Stomach (tissue), 9 donors: ENCODE results near the gene FAM83F. TPM values are rescaled to one million over a fixed set of nuclear protein-coding genes. Genes with fewer than 3 reads are reported as not detected.

Source experiments
- DNase-seq, 2 donors: peaks; one replicate each; pipeline versions ENCODE4 v3.0.0 to v3.0.0-alpha.2; 2013 to 2019
- H3K27ac ChIP-seq, 5 donors: fragments of 200-600 bp in 4 of 5; sonication (generic) in 4 of 5; one replicate each; pipeline ENCODE4 v1.5.1; 2013 to 2019; ENCODE audit warnings: mild to moderate bottlenecking in 1 of 5, moderate library complexity in 1 of 5
- H3K27me3 ChIP-seq, 3 donors: fragments of 200-600 bp; sonication (generic); one replicate each; pipeline ENCODE4 v1.5.1; 2017 to 2019; ENCODE audit warnings: mixed run types in 1 of 3
- H3K36me3 ChIP-seq, 4 donors: fragments of 200-600 bp; sonication (generic); 1 replicate in 3 of 4; 2 replicates in 1 of 4; pipeline ENCODE4 v1.5.1; 2016 to 2019
- H3K4me1 ChIP-seq, 4 donors: fragments of 200-600 bp; sonication (generic); one replicate each; pipeline ENCODE4 v1.5.1; 2016 to 2019
- H3K4me3 ChIP-seq, 4 donors: fragments of 200-600 bp; sonication (generic) in 3 of 4; one replicate each; pipeline ENCODE4 v1.5.1; 2016 to 2019; ENCODE audit warnings: mild to moderate bottlenecking in 1 of 4
- H3K9me3 ChIP-seq, 4 donors: fragments of 200-600 bp; sonication (generic); one replicate each; pipeline ENCODE4 v1.5.1; 2016 to 2019
- CTCF ChIP-seq, 7 experiments: fragments of 450-650 bp in 4 of 7; fragments of 200-600 bp in 3 of 7; sonication (generic) in 3 of 7; IDR thresholded peaks; one replicate each; pipeline ENCODE4 v1.5.1; 2016 to 2019; ENCODE audit warnings: antibody characterized with exemption in 7 of 7, control low read depth in 2 of 7, mild to moderate bottlenecking in 1 of 7
- EP300 ChIP-seq: sonication (generic); formaldehyde crosslinking; IDR thresholded peaks from one replicate; pipeline ENCODE4 v1.6.1; 2017; ENCODE audit warnings: antibody characterized with exemption
- POLR2A ChIP-seq, 4 donors: fragments of 450-650 bp; IDR thresholded peaks; one replicate each; pipeline ENCODE4 v1.6.1; 2016; ENCODE audit warnings: antibody characterized with exemption in 4 of 4, control low read depth in 2 of 4, mild to moderate bottlenecking in 1 of 4, moderate library complexity in 1 of 4
- POLR2AphosphoS5 ChIP-seq, 3 donors: sonication (generic); formaldehyde crosslinking; IDR thresholded peaks; one replicate each; pipeline ENCODE4 v1.6.1; 2016; ENCODE audit warnings: antibody characterized with exemption in 3 of 3
- WGBS, 5 donors: extraction: QIAGEN DNeasy Blood & Tissue Kit in 3 of 5; methylation state at CpG; one replicate each; pipeline versions ENCODE4 v1.1.5 to v1.1.7; 2013 to 2018; 5-methylcytosine and 5-hydroxymethylcytosine counted together
- intact Hi-C: fragments of 100-400 bp; cut with DNase I; formaldehyde crosslinking; loops from one replicate; pipeline ENCODE4 v1.15.1; 2023; ENCODE audit warnings: low total_unique reads
- polyA plus RNA-seq, 3 donors: library from polyadenylated mRNA; stranded (reverse); fragments of 200-250 nt; gene quantifications; one replicate each; pipeline ENCODE4 v1.2.3, GENCODE V29; 2013
- total RNA-seq, 5 donors: library from RNA; depleted of rRNA; stranded (reverse); fragments of >200 nt; gene quantifications; one replicate each; pipeline versions ENCODE4 v1.1.0 to v1.2.3, GENCODE V29; 2014 to 2016
- donor health status: healthy with polysubstance abuse.
- donor health status: Bipolar disorder and iron deficiency.
- donor health status: healthy.

FAM83F gene
- total and polyA plus RNA-seq, 8 donors = under 0.01 to 17.4 (median 7.6) TPM

GRCh38 chr22:39960791-39961746 lies 33.7 kb upstream of the FAM83F start:
- WGBS, 5 donors = 66 to 81% (median 78%) methylated on average over 13 of the region's 13 CpGs
- no peak for TF ChIP-seq POLR2A (IDR thresholded peaks at IDR 0.05)
- TF ChIP-seq POLR2AphosphoS5 (IDR thresholded peaks at IDR 0.05) = no peak
- no peak for TF ChIP-seq EP300
- TF ChIP-seq CTCF (IDR thresholded peaks at IDR 0.05) = no peak
- peak overlapping the region in 3 of 5 donors; percentile 25 to 66 (median 52) for H3K27ac ChIP-seq
- no peak overlapping the region for H3K4me3 ChIP-seq
- H3K27me3 ChIP-seq = no peaks in the 10 kb centered on the region
- no peaks in the 10 kb centered on the region for H3K9me3 ChIP-seq
- intact Hi-C loops = no loop called here
- DNase-seq = peak; percentile 40 to 52
- H3K4me1 ChIP-seq = peaks cover 0 to 24% (median 3%) of the 10 kb centered on the region in 4 donors
- H3K36me3 ChIP-seq = no peaks in the 10 kb centered on the region

- DNase-seq = no peak
- Histone ChIP-seq H3K9me3 (no peaks in the 10 kb centered on the region), H3K27me3 (no peaks in the 10 kb centered on the region), H3K4me3 (no peak overlapping the region), H3K4me1 (peaks cover 0 to 34% (median 4%) of the 10 kb centered on the region in 4 donors), H3K36me3 (no peaks in the 10 kb centered on the region), H3K27ac (peak overlapping the region in 2 of 5 donors; percentile 40 to 52)
- intact Hi-C loops = no loop called here
- TF ChIP-seq POLR2A (IDR thresholded peaks at IDR 0.05) (no peak), CTCF (IDR thresholded peaks at IDR 0.05) (no peak), EP300 (no peak), POLR2AphosphoS5 (IDR thresholded peaks at IDR 0.05) (no peak)
- whole genome bisulfite sequencing, 5 donors = 86 to 96% (median 93%) methylated on average over 9 of the region's 9 CpGs
These were observed 32.7 kb upstream of the FAM83F start for GRCh38 chr22:39962071-39962470.

GRCh38 chr22:39965748-39966147 lies 29.0 kb upstream of the FAM83F start:
- Histone ChIP-seq H3K4me1 (peaks cover 9 to 42% (median 14%) of the 10 kb centered on the region in 4 donors), H3K36me3 (no peaks in the 10 kb centered on the region), H3K27ac (no peak overlapping the region), H3K9me3 (no peaks in the 10 kb centered on the region), H3K4me3 (no peak overlapping the region), H3K27me3 (peaks cover 0 to 17% (median 0%) of the 10 kb centered on the region in 3 donors)
- TF ChIP-seq POLR2AphosphoS5 (IDR thresholded peaks at IDR 0.05) = no peak
- TF ChIP-seq CTCF (IDR thresholded peaks at IDR 0.05) = no peak
- no peak for TF ChIP-seq POLR2A (IDR thresholded peaks at IDR 0.05)
- TF ChIP-seq EP300 = no peak
- DNase-seq = no peak
- 74 to 84% (median 81%) methylated on average over 5 of the region's 5 CpGs for WGBS, 5 donors
- intact Hi-C loops = no loop called here

DNA sequence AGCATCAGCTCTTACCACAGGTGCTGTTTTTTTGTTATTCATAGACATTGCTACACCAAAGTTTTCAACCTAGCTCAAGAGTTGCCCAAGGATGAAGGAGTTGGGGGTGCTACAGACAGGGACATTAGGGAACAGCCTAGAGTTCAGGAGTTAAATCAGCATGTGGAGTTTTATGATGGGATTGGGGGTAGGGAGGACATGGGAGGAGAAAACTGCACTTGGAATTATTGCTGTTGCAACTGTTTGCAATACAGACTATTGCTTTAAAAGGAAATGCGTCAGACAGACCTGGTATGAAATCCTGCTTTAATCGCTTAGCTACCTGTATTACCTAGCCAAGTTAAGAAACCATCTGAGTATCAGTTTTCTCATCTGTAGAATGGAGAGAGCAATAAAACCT lies 28.3 kb upstream of the FAM83F start:
- H3K36me3 ChIP-seq = no peaks in the 10 kb centered on the region
- 78 to 92% (median 89%) methylated on average over 2 of the region's 2 CpGs for WGBS, 5 donors
- H3K9me3 ChIP-seq = no peaks in the 10 kb centered on the region
- H3K4me1 ChIP-seq = peaks cover 9 to 42% (median 14%) of the 10 kb centered on the region in 4 donors
- peaks cover 0 to 23% (median 0%) of the 10 kb centered on the region in 3 donors for H3K27me3 ChIP-seq
- intact Hi-C loops = no loop called here
- DNase-seq = no peak
- no peak for TF ChIP-seq CTCF (IDR thresholded peaks at IDR 0.05)
- TF ChIP-seq EP300 = no peak
- no peak for TF ChIP-seq POLR2AphosphoS5 (IDR thresholded peaks at IDR 0.05)
- TF ChIP-seq POLR2A (IDR thresholded peaks at IDR 0.05) = no peak
- H3K27ac ChIP-seq = peak overlapping the region in 2 of 5 donors; percentile 63 to 68
- no peak overlapping the region for H3K4me3 ChIP-seq
